Trophoblast cell (in vitro differentiated cells and primary cell): ENCODE measurements around the gene CFD.

Experiments
- DNase-seq, 2 donors: peaks; one replicate each; pipeline ENCODE4 v3.0.0-alpha.2; 2016
- H2AFZ ChIP-seq: 2 replicates; pipeline ENCODE4 v1.6.1; 2013; ENCODE audit warnings: low read length, moderate library complexity, mild to moderate bottlenecking; ENCODE audit not compliant: insufficient read depth, poor library complexity
- H2AK5ac ChIP-seq: 2 replicates; pipeline ENCODE4 v1.6.1; 2013; ENCODE audit warnings: mild to moderate bottlenecking, low read length
- H2BK120ac ChIP-seq: 2 replicates; pipeline ENCODE4 v1.6.1; 2013; ENCODE audit warnings: low read length, mild to moderate bottlenecking, moderate library complexity; ENCODE audit not compliant: insufficient read depth, poor library complexity
- H2BK12ac ChIP-seq: 2 replicates; pipeline ENCODE4 v1.6.1; 2013; ENCODE audit warnings: mild to moderate bottlenecking, low read length, moderate library complexity
- H2BK5ac ChIP-seq: 2 replicates; pipeline ENCODE4 v1.6.1; 2013; ENCODE audit warnings: low read length, low read depth, moderate library complexity, mild to moderate bottlenecking; ENCODE audit not compliant: poor library complexity
- H3K14ac ChIP-seq: 2 replicates; pipeline ENCODE4 v1.6.1; 2013; ENCODE audit warnings: mild to moderate bottlenecking, low read length
- H3K18ac ChIP-seq: 2 replicates; pipeline ENCODE4 v1.6.1; 2013; ENCODE audit warnings: mild to moderate bottlenecking, low read length
- H3K23ac ChIP-seq: 2 replicates; pipeline ENCODE4 v1.6.1; 2013; ENCODE audit warnings: low read length
- H3K27ac ChIP-seq: 2 replicates; pipeline ENCODE4 v1.5.1; 2013; ENCODE audit warnings: low read depth, mild to moderate bottlenecking, inconsistent platforms, low read length, moderate library complexity
- H3K27me3 ChIP-seq: 2 replicates; pipeline ENCODE4 v1.6.1; 2013; ENCODE audit warnings: inconsistent platforms, mild to moderate bottlenecking, low read length, moderate library complexity; ENCODE audit not compliant: insufficient read depth
- H3K36me3 ChIP-seq, 2 experiments: 1 replicate in 1 of 2; 2 replicates in 1 of 2; pipeline ENCODE4 v1.6.1; 2013; ENCODE audit warnings: low read length in 2 of 2, mild to moderate bottlenecking in 2 of 2, moderate library complexity in 1 of 2; ENCODE audit not compliant: insufficient read depth in 2 of 2, control insufficient read depth in 1 of 2
- H3K4ac ChIP-seq: 2 replicates; pipeline ENCODE4 v1.6.1; 2013; ENCODE audit warnings: low read depth, mild to moderate bottlenecking, low read length, moderate library complexity
- H3K4me1 ChIP-seq, 2 experiments: 1 replicate in 1 of 2; 2 replicates in 1 of 2; pipeline ENCODE4 v1.6.1; 2013; ENCODE audit warnings: low read length in 2 of 2, mild to moderate bottlenecking in 2 of 2, moderate library complexity in 1 of 2; ENCODE audit not compliant: insufficient read depth in 2 of 2, control insufficient read depth in 1 of 2
- H3K4me2 ChIP-seq: 2 replicates; pipeline ENCODE4 v1.6.1; 2013; ENCODE audit warnings: inconsistent platforms, mild to moderate bottlenecking, low read length, moderate library complexity
- H3K4me3 ChIP-seq: 2 replicates; pipeline ENCODE4 v1.5.1; 2013; ENCODE audit warnings: mild to moderate bottlenecking, low read depth, low read length, inconsistent platforms
- H3K79me1 ChIP-seq: one replicate; pipeline ENCODE4 v1.6.1; 2013; ENCODE audit warnings: low read length
- H3K79me2 ChIP-seq: 2 replicates; pipeline ENCODE4 v1.6.1; 2013; ENCODE audit warnings: low read length, mild to moderate bottlenecking; ENCODE audit not compliant: control insufficient read depth, insufficient read depth, poor library complexity
- H3K9ac ChIP-seq: 2 replicates; pipeline ENCODE4 v1.6.1; 2013; ENCODE audit warnings: mild to moderate bottlenecking, low read length
- H3K9me3 ChIP-seq: 2 replicates; pipeline ENCODE4 v1.6.1; 2013; ENCODE audit warnings: low read depth, mild to moderate bottlenecking, control low read depth, inconsistent platforms, low read length; ENCODE audit not compliant: insufficient read depth
- H4K12ac ChIP-seq: 2 replicates; pipeline ENCODE4 v1.6.1; 2013; ENCODE audit warnings: low read depth, mild to moderate bottlenecking, low read length, moderate library complexity
- H4K8ac ChIP-seq: 2 replicates; pipeline ENCODE4 v1.6.1; 2013; ENCODE audit warnings: low read depth, mild to moderate bottlenecking, low read length, moderate library complexity
- H4K91ac ChIP-seq: one replicate; pipeline ENCODE4 v1.6.1; 2013; ENCODE audit warnings: low read depth, mild to moderate bottlenecking, low read length, moderate library complexity
- WGBS: extraction: QIAGEN DNeasy Blood & Tissue Kit; methylation state at CpG from one replicate; pipeline ENCODE4 v1.1.7; 2013; ENCODE audit warnings: missing lambda C conversion rate; ENCODE audit not compliant: insufficient read length, insufficient coverage; ENCODE audit errors: extremely low coverage; 5-methylcytosine and 5-hydroxymethylcytosine counted together

Gene CFD

GRCh38 chr19:854549-854948 is 4.9 kb upstream of the CFD start:
- Histone ChIP-seq H2AFZ (no peak overlapping the region), H3K4ac (no peak overlapping the region), H3K36me3 (no peaks in the 10 kb centered on the region), H3K9me3 (peaks cover 3% of the 10 kb centered on the region), H3K14ac (no peak overlapping the region), H4K12ac (no peak overlapping the region), H4K91ac (no peak overlapping the region), H2BK120ac (no peak overlapping the region), H3K9ac (no peak overlapping the region), H3K4me2 (no peak overlapping the region), H3K79me2 (no peaks in the 10 kb centered on the region), H3K27me3 (no peaks in the 10 kb centered on the region), H3K27ac (no peak overlapping the region), H4K8ac (no peak overlapping the region), H2BK5ac (no peak overlapping the region), H3K23ac (no peak overlapping the region), H3K79me1 (no peaks in the 10 kb centered on the region), H3K18ac (no peak overlapping the region), H2AK5ac (no peak overlapping the region), H3K4me3 (no peak overlapping the region), H2BK12ac (no peak overlapping the region), H3K4me1 (peaks cover 0 to 5% of the 10 kb centered on the region in 2 experiments)
- no CpG with 5 or more reads among the region's 6 CpGs for WGBS
- DNase-seq, result no peak

- H3K9ac ChIP-seq, result no peak overlapping the region
- no peak overlapping the region for H2AFZ ChIP-seq
- H3K4ac ChIP-seq, result no peak overlapping the region
- no peak overlapping the region for H2AK5ac ChIP-seq
- no peak overlapping the region for H2BK120ac ChIP-seq
- H3K79me1 ChIP-seq, result no peaks in the 10 kb centered on the region
- H3K27ac ChIP-seq, result no peak overlapping the region
- no peak overlapping the region for H4K91ac ChIP-seq
- H3K9me3 ChIP-seq, result peaks cover 3% of the 10 kb centered on the region
- H4K8ac ChIP-seq, result no peak overlapping the region
- peaks cover 0 to 5% of the 10 kb centered on the region in 2 experiments for H3K4me1 ChIP-seq
- H4K12ac ChIP-seq, result no peak overlapping the region
- DNase-seq, result no peak
- H2BK5ac ChIP-seq, result no peak overlapping the region
- no peak overlapping the region for H3K14ac ChIP-seq
- no peak overlapping the region for H3K4me3 ChIP-seq
- H3K18ac ChIP-seq, result no peak overlapping the region
- H3K4me2 ChIP-seq, result no peak overlapping the region
- H2BK12ac ChIP-seq, result no peak overlapping the region
- H3K79me2 ChIP-seq, result no peaks in the 10 kb centered on the region
- H3K36me3 ChIP-seq, result no peaks in the 10 kb centered on the region
- H3K27me3 ChIP-seq, result no peaks in the 10 kb centered on the region
- H3K23ac ChIP-seq, result no peak overlapping the region
- no CpG with 5 or more reads among the region's 12 CpGs for WGBS
Measured at GRCh38 chr19:855142-855541, 4.3 kb upstream of the CFD start.

- no peaks in the 10 kb centered on the region for H3K79me2 ChIP-seq
- no CpG with 5 or more reads among the region's 40 CpGs for WGBS
Measured at GRCh38 chr19:855566-856120, 3.8 kb upstream of the CFD start.

GRCh38 chr19:858284-858683 is 1.2 kb upstream of the CFD start:
- no peak overlapping the region for H4K12ac ChIP-seq
- no peak overlapping the region for H4K91ac ChIP-seq
- H2AFZ ChIP-seq, result no peak overlapping the region
- H4K8ac ChIP-seq, result no peak overlapping the region
- H3K4me3 ChIP-seq, result no peak overlapping the region
- no peak overlapping the region for H3K27ac ChIP-seq
- H3K9ac ChIP-seq, result no peak overlapping the region
- H3K23ac ChIP-seq, result no peak overlapping the region
- no peak overlapping the region for H3K4me2 ChIP-seq
- no peak overlapping the region for H3K4ac ChIP-seq
- H3K79me1 ChIP-seq, result no peaks in the 10 kb centered on the region
- no peaks in the 10 kb centered on the region for H3K79me2 ChIP-seq
- H3K36me3 ChIP-seq, result no peaks in the 10 kb centered on the region
- H2BK120ac ChIP-seq, result no peak overlapping the region
- no peak overlapping the region for H3K18ac ChIP-seq
- peaks cover 4 to 9% of the 10 kb centered on the region in 2 experiments for H3K4me1 ChIP-seq
- DNase-seq, result no peak
- no peak overlapping the region for H2BK12ac ChIP-seq
- H3K27me3 ChIP-seq, result peaks cover 11% of the 10 kb centered on the region
- no peak overlapping the region for H2BK5ac ChIP-seq
- peaks cover 16% of the 10 kb centered on the region for H3K9me3 ChIP-seq
- H2AK5ac ChIP-seq, result no peak overlapping the region
- no peak overlapping the region for H3K14ac ChIP-seq
- no CpG with 5 or more reads among the region's 9 CpGs for WGBS

More at GRCh38 chr19:855566-856120, 3.8 kb upstream of the CFD start:
- Histone ChIP-seq H3K9ac (no peak overlapping the region), H3K4me2 (no peak overlapping the region), H2BK120ac (no peak overlapping the region), H2BK12ac (no peak overlapping the region), H3K14ac (no peak overlapping the region), H3K9me3 (peaks cover 5% of the 10 kb centered on the region), H3K4me1 (peaks cover 3 to 5% of the 10 kb centered on the region in 2 experiments), H2BK5ac (no peak overlapping the region), H3K23ac (no peak overlapping the region), H4K12ac (no peak overlapping the region), H3K27me3 (peaks cover 3% of the 10 kb centered on the region), H4K8ac (no peak overlapping the region), H4K91ac (no peak overlapping the region), H3K27ac (no peak overlapping the region), H2AK5ac (no peak overlapping the region), H3K36me3 (no peaks in the 10 kb centered on the region), H2AFZ (no peak overlapping the region), H3K4ac (no peak overlapping the region), H3K18ac (no peak overlapping the region), H3K4me3 (no peak overlapping the region), H3K79me1 (no peaks in the 10 kb centered on the region)
- DNase-seq, result no peak
